WI38 (cell line): ENCODE data around the gene HPD.
"Not testable (repeated sequence)": the region's sequence is repeated elsewhere in the genome, so short reads cannot be mapped to it uniquely, and the experiment has no call there.

Source experiments
- H3K4me3 ChIP-seq: 2 replicates; pipeline ENCODE4 v1.5.1; 2011; ENCODE audit warnings: low read depth, mild to moderate bottlenecking, control low read depth, low read length
- TF ChIP-seq, protein P1 (sequence below): IDR thresholded peaks from 2 replicates; pipeline ENCODE4 v1.5.1; 2012; ENCODE audit warnings: low read depth, mild to moderate bottlenecking, control low read depth, low read length

Gene HPD

GRCh38 chr12:121892673-121893561 is 34.3 kb upstream of the HPD start:
- H3K4me3 ChIP-seq = no peak overlapping the region
- TF ChIP-seq, protein P1, sequence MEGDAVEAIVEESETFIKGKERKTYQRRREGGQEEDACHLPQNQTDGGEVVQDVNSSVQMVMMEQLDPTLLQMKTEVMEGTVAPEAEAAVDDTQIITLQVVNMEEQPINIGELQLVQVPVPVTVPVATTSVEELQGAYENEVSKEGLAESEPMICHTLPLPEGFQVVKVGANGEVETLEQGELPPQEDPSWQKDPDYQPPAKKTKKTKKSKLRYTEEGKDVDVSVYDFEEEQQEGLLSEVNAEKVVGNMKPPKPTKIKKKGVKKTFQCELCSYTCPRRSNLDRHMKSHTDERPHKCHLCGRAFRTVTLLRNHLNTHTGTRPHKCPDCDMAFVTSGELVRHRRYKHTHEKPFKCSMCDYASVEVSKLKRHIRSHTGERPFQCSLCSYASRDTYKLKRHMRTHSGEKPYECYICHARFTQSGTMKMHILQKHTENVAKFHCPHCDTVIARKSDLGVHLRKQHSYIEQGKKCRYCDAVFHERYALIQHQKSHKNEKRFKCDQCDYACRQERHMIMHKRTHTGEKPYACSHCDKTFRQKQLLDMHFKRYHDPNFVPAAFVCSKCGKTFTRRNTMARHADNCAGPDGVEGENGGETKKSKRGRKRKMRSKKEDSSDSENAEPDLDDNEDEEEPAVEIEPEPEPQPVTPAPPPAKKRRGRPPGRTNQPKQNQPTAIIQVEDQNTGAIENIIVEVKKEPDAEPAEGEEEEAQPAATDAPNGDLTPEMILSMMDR = no peak

- H3K4me3 ChIP-seq = peak overlapping the region; percentile 92
Observed at GRCh38 chr12:121889661-121890060, 31.0 kb upstream of the HPD start.

DNA sequence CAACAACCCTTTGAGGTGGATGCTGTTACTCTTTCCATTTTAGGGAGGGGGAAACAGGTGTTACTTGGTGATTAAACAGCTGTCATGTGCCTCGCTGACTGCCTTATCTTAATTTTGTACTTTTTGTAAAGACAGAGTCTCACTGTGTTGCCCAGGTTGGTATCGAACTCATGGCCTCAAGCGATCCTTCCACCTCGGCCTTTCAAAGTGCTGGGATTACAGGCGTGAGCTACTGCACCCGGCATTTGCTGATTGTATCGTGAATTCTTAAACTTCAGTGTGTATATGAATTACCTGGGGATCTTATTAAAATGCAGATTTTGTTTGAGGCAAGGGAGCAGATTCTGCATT is 30.6 kb upstream of the HPD start:
- TF ChIP-seq, protein P1 = no peak
- peak overlapping the region; percentile 92 for H3K4me3 ChIP-seq

- TF ChIP-seq, protein P1 = peak; percentile 77
- H3K4me3 ChIP-seq = peak within 1 kb of the TSS; percentile 92
Observed at GRCh38 chr12:121888478-121889273, 30.0 kb upstream of the HPD start, which contains the start of gene PSMD9. Gene PSMD9, plus strand, starts transcription at chr12:121888790. Its CDS starts 67 bp downstream, at chr12:121888857.

DNA sequence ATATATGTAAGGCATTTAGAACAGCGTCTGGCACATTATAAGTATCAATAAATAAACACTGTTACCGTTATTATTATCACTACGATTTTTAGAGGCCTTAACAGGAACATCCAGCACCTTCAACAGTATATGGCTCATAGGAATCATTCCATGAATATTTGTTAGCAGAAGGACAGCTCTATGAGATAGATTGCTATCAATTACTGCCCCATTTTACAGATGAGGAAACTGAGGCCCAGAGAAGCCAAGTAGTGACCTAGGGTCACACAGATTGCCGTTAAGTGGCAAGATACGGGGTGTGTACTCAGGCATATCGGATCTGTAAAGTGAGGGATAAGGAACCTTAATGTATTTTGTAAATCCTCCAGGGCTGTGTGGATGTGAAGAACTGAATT is 29.4 kb upstream of the HPD start:
- TF ChIP-seq, protein P1 = no peak
- peak overlapping the region; percentile 92 for H3K4me3 ChIP-seq

DNA sequence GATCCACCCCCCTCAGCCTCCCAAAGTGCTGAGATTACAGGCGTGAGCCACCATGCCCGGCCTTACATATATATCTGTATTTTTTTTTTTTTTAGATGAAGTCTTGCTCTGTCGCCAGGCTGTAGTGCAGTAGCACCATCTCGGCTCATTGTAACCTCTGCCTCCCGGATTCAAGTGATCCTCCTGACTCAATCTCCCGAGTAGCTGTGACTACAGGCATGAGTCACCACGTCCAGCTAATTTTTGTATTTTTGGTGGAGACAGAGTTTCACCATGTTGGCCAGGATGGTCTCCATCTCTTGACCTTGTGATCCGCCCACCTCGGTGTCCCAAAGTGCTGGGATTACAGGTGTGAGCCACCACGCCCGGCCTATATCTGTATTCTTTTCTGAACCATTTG is 26.5 kb upstream of the HPD start:
- not testable (repeated sequence) for H3K4me3 ChIP-seq

- TF ChIP-seq, protein P1 = no peak
- H3K4me3 ChIP-seq = no peak overlapping the region
Observed at GRCh38 chr12:121883315-121883660, 24.6 kb upstream of the HPD start.

GRCh38 chr12:121876080-121876447 is 17.4 kb upstream of the HPD start:
- H3K4me3 ChIP-seq = not testable (repeated sequence)
